SK-N-MC (cell line): ENCODE measurements around the gene SMPD3.

Source experiments
- EZH2 ChIP-seq: fragments of 200-600 bp; sonication (generic); IDR thresholded peaks from one replicate; pipeline ENCODE4 v1.6.1; 2017; ENCODE audit warnings: antibody characterized with exemption
- POLR2AphosphoS5 ChIP-seq: IDR thresholded peaks from 2 replicates; pipeline ENCODE4 v1.6.1; 2012; ENCODE audit warnings: mild to moderate bottlenecking, low read depth, low read length, borderline replicate concordance

DNA sequence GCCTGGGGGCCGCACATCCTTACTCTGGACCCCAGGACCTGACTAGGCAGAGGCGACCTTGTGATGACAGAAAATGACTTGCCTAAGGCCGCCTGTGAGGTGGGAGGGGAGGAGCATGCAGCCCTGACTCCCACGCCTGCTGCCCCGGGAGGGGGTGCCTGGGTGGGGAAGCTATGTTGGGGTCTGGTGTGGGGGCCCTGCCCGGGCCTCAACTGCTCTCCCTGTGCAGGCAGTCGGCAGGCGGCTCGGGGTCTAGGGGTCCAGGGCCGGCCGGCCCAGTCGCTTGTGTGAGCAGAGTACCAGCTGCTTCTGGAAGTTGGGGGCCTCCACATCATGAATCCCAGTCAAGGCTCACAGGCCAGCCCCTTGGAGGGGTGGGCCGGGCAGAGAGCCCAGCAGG, 89.4 kb downstream of the SMPD3 start:
- no peak for TF ChIP-seq EZH2
- TF ChIP-seq POLR2AphosphoS5 = no peak
